HCT116 (cell line): ENCODE measurements around the gene TNFRSF8. TPM values are rescaled to one million over a fixed set of nuclear protein-coding genes. Genes with fewer than 3 reads are reported as not detected.

Experiments
- ATAC-seq: fragments of 200-7000 bp; cut with Tn5 transposase; 2 replicates; pipeline ENCODE4 v1.9.1; 2020; ENCODE audit warnings: mild to moderate bottlenecking, moderate library complexity
- BruUV-seq: library from RNA; stranded (reverse); fragments of 400-500 nt; replicated peaks from 2 replicates; lab custom pipeline; 2021; lab: Mats Ljungman, UMichigan
- CTCF ChIA-PET: fragments of 300-600 bp; sonication (Branson Sonifier 250); formaldehyde crosslinking; loops from one replicate; lab custom pipeline; 2021; ENCODE audit warnings: antibody characterized with exemption; lab: Charles Lee
- POLR2A ChIA-PET: fragments of 300-600, 350-600 bp; sonication (Branson Sonifier 250); formaldehyde crosslinking; loops from one replicate; lab custom pipeline; 2021; ENCODE audit warnings: antibody characterized with exemption; lab: Charles Lee
- RAD21 ChIA-PET, 2 experiments: fragments of 300-600 bp; sonication (Branson Sonifier 250); formaldehyde crosslinking; loops; one replicate each; lab custom pipeline; 2023; ENCODE audit warnings: low total read pairs in 2 of 2; ENCODE audit not compliant: uncharacterized antibody in 2 of 2, unreplicated experiment in 2 of 2, low non-redundant PET in 1 of 2; lab: Charles Lee
- DNase-seq: peaks from one replicate; pipeline ENCODE4 v3.0.0-alpha.2; 2010; ENCODE audit warnings: low read depth, low spot score
- H2AFZ ChIP-seq: fragments of 200-600 bp; shearing (Covaris generic), sonication (generic); 2 replicates; pipeline ENCODE4 v1.6.1; 2017; ENCODE audit warnings: low read depth, mixed run types, mixed read lengths, antibody characterized with exemption, low read length; ENCODE audit not compliant: poor library complexity, severe bottlenecking
- H3K27ac ChIP-seq: 2 replicates; pipeline ENCODE4 v1.5.1; 2012; ENCODE audit warnings: low read depth, low read length
- H3K27me3 ChIP-seq: fragments of 200-600 bp; sonication (generic); 2 replicates; pipeline ENCODE4 v1.6.1; 2016; ENCODE audit warnings: mixed run types, low read length, mixed read lengths; ENCODE audit not compliant: insufficient read depth
- H3K36me3 ChIP-seq, 2 experiments: fragments of 200-500 bp in 1 of 2; fragments of 200-600 bp in 1 of 2; sonication (Bioruptor generic) in 1 of 2; sonication (generic) in 1 of 2; 2 replicates each; pipeline versions ENCODE4 v1.5.1 to v1.6.1; 2014 to 2016; ENCODE audit warnings: low read length in 2 of 2, inconsistent platforms in 1 of 2, mixed read lengths in 1 of 2, mixed run types in 1 of 2; ENCODE audit not compliant: insufficient read depth in 2 of 2, control insufficient read depth in 1 of 2
- H3K4me1 ChIP-seq, 2 experiments: fragments of 200-600 bp in 1 of 2; sonication (generic) in 1 of 2; 2 replicates each; pipeline versions ENCODE4 v1.5.1 to v1.6.1; 2012 to 2017; ENCODE audit warnings: low read length in 2 of 2, inconsistent platforms in 1 of 2, mild to moderate bottlenecking in 1 of 2, mixed read lengths in 1 of 2, mixed run types in 1 of 2, moderate library complexity in 1 of 2; ENCODE audit not compliant: insufficient read depth in 2 of 2, control insufficient read depth in 1 of 2
- H3K4me2 ChIP-seq: fragments of 200-600 bp; sonication (generic); 2 replicates; pipeline ENCODE4 v1.6.1; 2017; ENCODE audit warnings: mixed run types, low read length, mixed read lengths
- H3K4me3 ChIP-seq, 2 experiments: fragments of 200-600 bp in 1 of 2; sonication (generic) in 1 of 2; replicated peaks in 1 of 2; 2 replicates each; pipeline ENCODE4 v1.5.1; 2011 to 2016; ENCODE audit warnings: low read length in 2 of 2, control low read depth in 1 of 2, low read depth in 1 of 2, mild to moderate bottlenecking in 1 of 2, mixed read lengths in 1 of 2, mixed run types in 1 of 2
- H3K79me2 ChIP-seq: fragments of 200-600 bp; sonication (generic); 2 replicates; pipeline ENCODE4 v1.6.1; 2017; ENCODE audit warnings: mild to moderate bottlenecking, mixed run types, low read length, moderate library complexity, mixed read lengths; ENCODE audit not compliant: insufficient read depth
- H3K9ac ChIP-seq: fragments of 200-600 bp; sonication (generic); 2 replicates; pipeline ENCODE4 v1.6.1; 2016; ENCODE audit warnings: low read length, mixed read lengths
- H3K9me2 ChIP-seq: fragments of 200-600 bp; sonication (generic), shearing (Covaris generic); 2 replicates; pipeline ENCODE4 v1.6.1; 2017; ENCODE audit warnings: mixed run types, mild to moderate bottlenecking, moderate library complexity; ENCODE audit not compliant: insufficient read depth
- H3K9me3 ChIP-seq, 2 experiments: fragments of 200-500 bp in 1 of 2; fragments of 200-600 bp in 1 of 2; sonication (Bioruptor generic) in 1 of 2; sonication (generic) in 1 of 2; 2 replicates each; pipeline ENCODE4 v1.6.1; 2014 to 2017; ENCODE audit warnings: low read length in 2 of 2, mixed read lengths in 2 of 2, inconsistent platforms in 1 of 2, low read depth in 1 of 2, mild to moderate bottlenecking in 1 of 2, mixed run types in 1 of 2, moderate library complexity in 1 of 2; ENCODE audit not compliant: control insufficient read depth in 1 of 2, insufficient read depth in 1 of 2
- H4K20me1 ChIP-seq: fragments of 200-600 bp; sonication (generic), shearing (Covaris generic); 2 replicates; pipeline ENCODE4 v1.6.1; 2017; ENCODE audit warnings: mixed run types, mild to moderate bottlenecking, moderate library complexity; ENCODE audit not compliant: insufficient read depth
- CBX3 ChIP-seq: IDR thresholded peaks from 2 replicates; pipeline ENCODE4 v1.6.1; 2012; ENCODE audit warnings: low read depth
- CEBPB ChIP-seq: IDR thresholded peaks from 2 replicates; pipeline ENCODE4 v1.6.1; 2012; ENCODE audit warnings: low read depth
- ELF1 ChIP-seq: IDR thresholded peaks from 2 replicates; pipeline ENCODE4 v1.6.1; 2012; ENCODE audit warnings: low read depth, borderline replicate concordance
- FOSL1 ChIP-seq: IDR thresholded peaks from 2 replicates; pipeline ENCODE4 v1.6.1; 2012; ENCODE audit warnings: low read depth
- JUND ChIP-seq: IDR thresholded peaks from 2 replicates; pipeline ENCODE4 v1.6.1; 2012
- MAX ChIP-seq: IDR thresholded peaks from 2 replicates; pipeline ENCODE4 v1.6.1; 2012
- POLR2A ChIP-seq: IDR thresholded peaks from 2 replicates; pipeline ENCODE4 v1.7.0; 2011; ENCODE audit warnings: borderline replicate concordance; ENCODE audit not compliant: insufficient read depth, insufficient read length; ENCODE audit errors: extremely low read depth
- POLR2AphosphoS5 ChIP-seq: IDR thresholded peaks from 2 replicates; pipeline ENCODE4 v1.6.1; 2011; ENCODE audit warnings: mild to moderate bottlenecking, low read depth, low read length, moderate library complexity
- YY1 ChIP-seq: IDR thresholded peaks from 2 replicates; pipeline ENCODE4 v1.6.1; 2011; ENCODE audit warnings: low read length, low read depth, moderate library complexity, mild to moderate bottlenecking; ENCODE audit not compliant: insufficient replicate concordance; ENCODE audit errors: extremely low read depth
- intact Hi-C: fragments of 100-400 bp; cut with micrococcal nuclease; formaldehyde crosslinking; loops from 2 replicates; pipeline ENCODE4 v1.10.0; 2022
- total RNA-seq: library from RNA; stranded (reverse); gene quantifications from one replicate; pipeline ENCODE4 v1.2.1, GENCODE V29; 2021; ENCODE audit not compliant: unreplicated experiment
- TF ChIP-seq, protein P1 (sequence below): IDR thresholded peaks from 2 replicates; pipeline ENCODE4 v1.6.1; 2012; ENCODE audit warnings: low read depth
- TF ChIP-seq, protein P2 (sequence below), 3 experiments: fragments of 200-600 bp in 1 of 3; sonication (generic) in 1 of 3; IDR thresholded peaks in 2 of 3; conservative IDR thresholded peaks in 1 of 3; 2 replicates each; pipeline ENCODE4 v1.5.1; 2012 to 2017; ENCODE audit warnings: low read depth in 2 of 3, low read length in 2 of 3, antibody characterized with exemption in 1 of 3, borderline replicate concordance in 1 of 3, control low read depth in 1 of 3, mild to moderate bottlenecking in 1 of 3, mixed read lengths in 1 of 3, mixed run types in 1 of 3, moderate library complexity in 1 of 3; ENCODE audit not compliant: insufficient read depth in 1 of 3

Gene TNFRSF8
- total RNA-seq, 1 experiment from 2014 or later = 0.17 TPM

GRCh38 chr1:12053752-12054548 is 9.2 kb upstream of the TNFRSF8 start:
- DNase-seq (no peak), ATAC-seq (no peak)
- intact Hi-C loops = no loop called here
- POLR2A ChIA-PET = no interaction called here
- Histone ChIP-seq H3K4me1 (peaks cover 11 to 25% of the 10 kb centered on the region in 2 experiments), H4K20me1 (no peaks in the 10 kb centered on the region), H3K9me3 (no peaks in the 10 kb centered on the region), H3K27ac (no peak overlapping the region), H3K9me2 (no peaks in the 10 kb centered on the region), H3K4me3 (no peak overlapping the region), H3K79me2 (no peaks in the 10 kb centered on the region), H3K36me3 (no peaks in the 10 kb centered on the region), H3K4me2 (no peak overlapping the region), H2AFZ (no peak overlapping the region), H3K9ac (no peak overlapping the region), H3K27me3 (no peaks in the 10 kb centered on the region)
- RAD21 ChIA-PET = no interaction called here
- CTCF ChIA-PET = no interaction called here
- no TSS peak for BruUV-seq
- TF ChIP-seq CBX3 (no peak), MAX (no peak), CEBPB (no peak), ELF1 (no peak), FOSL1 (no peak), JUND (no peak), POLR2AphosphoS5 (no peak), POLR2A (no peak), YY1 (no peak)
- TF ChIP-seq, protein P1, sequence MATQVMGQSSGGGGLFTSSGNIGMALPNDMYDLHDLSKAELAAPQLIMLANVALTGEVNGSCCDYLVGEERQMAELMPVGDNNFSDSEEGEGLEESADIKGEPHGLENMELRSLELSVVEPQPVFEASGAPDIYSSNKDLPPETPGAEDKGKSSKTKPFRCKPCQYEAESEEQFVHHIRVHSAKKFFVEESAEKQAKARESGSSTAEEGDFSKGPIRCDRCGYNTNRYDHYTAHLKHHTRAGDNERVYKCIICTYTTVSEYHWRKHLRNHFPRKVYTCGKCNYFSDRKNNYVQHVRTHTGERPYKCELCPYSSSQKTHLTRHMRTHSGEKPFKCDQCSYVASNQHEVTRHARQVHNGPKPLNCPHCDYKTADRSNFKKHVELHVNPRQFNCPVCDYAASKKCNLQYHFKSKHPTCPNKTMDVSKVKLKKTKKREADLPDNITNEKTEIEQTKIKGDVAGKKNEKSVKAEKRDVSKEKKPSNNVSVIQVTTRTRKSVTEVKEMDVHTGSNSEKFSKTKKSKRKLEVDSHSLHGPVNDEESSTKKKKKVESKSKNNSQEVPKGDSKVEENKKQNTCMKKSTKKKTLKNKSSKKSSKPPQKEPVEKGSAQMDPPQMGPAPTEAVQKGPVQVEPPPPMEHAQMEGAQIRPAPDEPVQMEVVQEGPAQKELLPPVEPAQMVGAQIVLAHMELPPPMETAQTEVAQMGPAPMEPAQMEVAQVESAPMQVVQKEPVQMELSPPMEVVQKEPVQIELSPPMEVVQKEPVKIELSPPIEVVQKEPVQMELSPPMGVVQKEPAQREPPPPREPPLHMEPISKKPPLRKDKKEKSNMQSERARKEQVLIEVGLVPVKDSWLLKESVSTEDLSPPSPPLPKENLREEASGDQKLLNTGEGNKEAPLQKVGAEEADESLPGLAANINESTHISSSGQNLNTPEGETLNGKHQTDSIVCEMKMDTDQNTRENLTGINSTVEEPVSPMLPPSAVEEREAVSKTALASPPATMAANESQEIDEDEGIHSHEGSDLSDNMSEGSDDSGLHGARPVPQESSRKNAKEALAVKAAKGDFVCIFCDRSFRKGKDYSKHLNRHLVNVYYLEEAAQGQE = no peak
- TF ChIP-seq, protein P2, sequence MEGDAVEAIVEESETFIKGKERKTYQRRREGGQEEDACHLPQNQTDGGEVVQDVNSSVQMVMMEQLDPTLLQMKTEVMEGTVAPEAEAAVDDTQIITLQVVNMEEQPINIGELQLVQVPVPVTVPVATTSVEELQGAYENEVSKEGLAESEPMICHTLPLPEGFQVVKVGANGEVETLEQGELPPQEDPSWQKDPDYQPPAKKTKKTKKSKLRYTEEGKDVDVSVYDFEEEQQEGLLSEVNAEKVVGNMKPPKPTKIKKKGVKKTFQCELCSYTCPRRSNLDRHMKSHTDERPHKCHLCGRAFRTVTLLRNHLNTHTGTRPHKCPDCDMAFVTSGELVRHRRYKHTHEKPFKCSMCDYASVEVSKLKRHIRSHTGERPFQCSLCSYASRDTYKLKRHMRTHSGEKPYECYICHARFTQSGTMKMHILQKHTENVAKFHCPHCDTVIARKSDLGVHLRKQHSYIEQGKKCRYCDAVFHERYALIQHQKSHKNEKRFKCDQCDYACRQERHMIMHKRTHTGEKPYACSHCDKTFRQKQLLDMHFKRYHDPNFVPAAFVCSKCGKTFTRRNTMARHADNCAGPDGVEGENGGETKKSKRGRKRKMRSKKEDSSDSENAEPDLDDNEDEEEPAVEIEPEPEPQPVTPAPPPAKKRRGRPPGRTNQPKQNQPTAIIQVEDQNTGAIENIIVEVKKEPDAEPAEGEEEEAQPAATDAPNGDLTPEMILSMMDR (IDR thresholded peaks at IDR 0.05 in 2 of 3, conservative IDR thresholded peaks at IDR 0.05 in 1 of 3; ENCODE audit: borderline replicate concordance in 1 of 3, insufficient read depth in 1 of 3, low read depth in 2 of 3, low read length in 2 of 3) = no peak
